ENCODE data around the gene FKBP5. TPM values are rescaled to one million over a fixed set of nuclear protein-coding genes. Genes with fewer than 3 reads are reported as not detected.

Gene FKBP5
- total and polyA plus RNA-seq, 10 of the 15 experiments (the other 5 are each of a cell fraction or from before 2014, with no cell fraction given), result 29.0 to 123 (median 62.3) TPM

- TF ChIP-seq BHLHE40 (IDR thresholded peaks at IDR 0.05; ENCODE audit: borderline replicate concordance in 1 of 2, low read depth in 2 of 2, low read length in 1 of 2) (peak in 1 of 2 experiments; percentile 72; a peak in 2 of 4 replicates), HCFC1 (IDR thresholded peaks at IDR 0.05; ENCODE audit: low read length) (no peak), RBBP5 (conservative IDR thresholded peaks at IDR 0.05) (no peak), MYB (IDR thresholded peaks at IDR 0.05; ENCODE audit: borderline replicate concordance, low read depth, low read length) (0 out of 2 replicates have a peak, but pooled peaks have one; percentile 13), POLR2AphosphoS2 (IDR thresholded peaks at IDR 0.05; ENCODE audit: low read depth, low read length) (peak; percentile 76; the same call in 1 of the 2 replicates), EED (IDR thresholded peaks at IDR 0.05; ENCODE audit: low read depth) (no peak), ZNF622 (IDR thresholded peaks at IDR 0.05) (no peak), NBN (IDR thresholded peaks at IDR 0.05) (0 out of 2 replicates have a peak, but pooled peaks have one; percentile 49), ATF2 (IDR thresholded peaks at IDR 0.05; ENCODE audit: low read length) (no peak), MTA2 (IDR thresholded peaks at IDR 0.05; ENCODE audit: low read depth) (0 out of 2 replicates have a peak, but pooled peaks have one; percentile 7), NFIC (IDR thresholded peaks at IDR 0.05; ENCODE audit: low read depth, low read length) (no peak), IKZF1 (conservative IDR thresholded peaks at IDR 0.05) (peak; percentile 82), BCLAF1 (IDR thresholded peaks at IDR 0.05) (no peak), WRNIP1 (IDR thresholded peaks at IDR 0.05; ENCODE audit: borderline replicate concordance, low read depth, low read length) (no peak)
- TF ChIP-seq, protein P1, sequence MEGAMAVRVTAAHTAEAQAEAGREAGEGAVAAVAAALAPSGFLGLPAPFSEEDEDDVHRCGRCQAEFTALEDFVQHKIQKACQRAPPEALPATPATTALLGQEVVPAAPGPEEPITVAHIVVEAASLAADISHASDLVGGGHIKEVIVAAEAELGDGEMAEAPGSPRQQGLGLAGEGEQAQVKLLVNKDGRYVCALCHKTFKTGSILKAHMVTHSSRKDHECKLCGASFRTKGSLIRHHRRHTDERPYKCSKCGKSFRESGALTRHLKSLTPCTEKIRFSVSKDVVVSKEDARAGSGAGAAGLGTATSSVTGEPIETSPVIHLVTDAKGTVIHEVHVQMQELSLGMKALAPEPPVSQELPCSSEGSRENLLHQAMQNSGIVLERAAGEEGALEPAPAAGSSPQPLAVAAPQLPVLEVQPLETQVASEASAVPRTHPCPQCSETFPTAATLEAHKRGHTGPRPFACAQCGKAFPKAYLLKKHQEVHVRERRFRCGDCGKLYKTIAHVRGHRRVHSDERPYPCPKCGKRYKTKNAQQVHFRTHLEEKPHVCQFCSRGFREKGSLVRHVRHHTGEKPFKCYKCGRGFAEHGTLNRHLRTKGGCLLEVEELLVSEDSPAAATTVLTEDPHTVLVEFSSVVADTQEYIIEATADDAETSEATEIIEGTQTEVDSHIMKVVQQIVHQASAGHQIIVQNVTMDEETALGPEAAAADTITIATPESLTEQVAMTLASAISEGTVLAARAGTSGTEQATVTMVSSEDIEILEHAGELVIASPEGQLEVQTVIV (IDR thresholded peaks at IDR 0.05; ENCODE audit: borderline replicate concordance, partially characterized antibody), result no peak
- TF ChIP-seq, protein P2, sequence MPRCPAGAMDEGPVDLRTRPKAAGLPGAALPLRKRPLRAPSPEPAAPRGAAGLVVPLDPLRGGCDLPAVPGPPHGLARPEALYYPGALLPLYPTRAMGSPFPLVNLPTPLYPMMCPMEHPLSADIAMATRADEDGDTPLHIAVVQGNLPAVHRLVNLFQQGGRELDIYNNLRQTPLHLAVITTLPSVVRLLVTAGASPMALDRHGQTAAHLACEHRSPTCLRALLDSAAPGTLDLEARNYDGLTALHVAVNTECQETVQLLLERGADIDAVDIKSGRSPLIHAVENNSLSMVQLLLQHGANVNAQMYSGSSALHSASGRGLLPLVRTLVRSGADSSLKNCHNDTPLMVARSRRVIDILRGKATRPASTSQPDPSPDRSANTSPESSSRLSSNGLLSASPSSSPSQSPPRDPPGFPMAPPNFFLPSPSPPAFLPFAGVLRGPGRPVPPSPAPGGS (IDR thresholded peaks at IDR 0.05; ENCODE audit: borderline replicate concordance, insufficient read depth, low read depth, low read length, poor library complexity, severe bottlenecking), result no peak
- TF ChIP-seq, protein P3, sequence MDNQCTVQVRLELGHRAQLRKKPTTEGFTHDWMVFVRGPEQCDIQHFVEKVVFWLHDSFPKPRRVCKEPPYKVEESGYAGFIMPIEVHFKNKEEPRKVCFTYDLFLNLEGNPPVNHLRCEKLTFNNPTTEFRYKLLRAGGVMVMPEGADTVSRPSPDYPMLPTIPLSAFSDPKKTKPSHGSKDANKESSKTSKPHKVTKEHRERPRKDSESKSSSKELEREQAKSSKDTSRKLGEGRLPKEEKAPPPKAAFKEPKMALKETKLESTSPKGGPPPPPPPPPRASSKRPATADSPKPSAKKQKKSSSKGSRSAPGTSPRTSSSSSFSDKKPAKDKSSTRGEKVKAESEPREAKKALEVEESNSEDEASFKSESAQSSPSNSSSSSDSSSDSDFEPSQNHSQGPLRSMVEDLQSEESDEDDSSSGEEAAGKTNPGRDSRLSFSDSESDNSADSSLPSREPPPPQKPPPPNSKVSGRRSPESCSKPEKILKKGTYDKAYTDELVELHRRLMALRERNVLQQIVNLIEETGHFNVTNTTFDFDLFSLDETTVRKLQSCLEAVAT (IDR thresholded peaks at IDR 0.05), result no peak
Observed at GRCh38 chr6:35688605-35689322, at the start of gene FKBP5 (continued).

All from GM12878 (cell line).